T-helper 2 cell treated with Interferon-gamma antibody and Interleukin-4, amounts not matched to agents 5 μg/mL and 100 μg/mL, for 36 hours (primary cell): ENCODE results near the gene CCDC57.
"Not testable (repeated sequence)": the region's sequence is repeated elsewhere in the genome, so short reads cannot be mapped to it uniquely, and the experiment has no call there.

Source experiments
- DNase-seq: peaks from one replicate; pipeline ENCODE4 v3.0.0; 2021; ENCODE audit warnings: low spot score
- H3K27ac Mint-ChIP-seq: one replicate; pipeline ENCODE4 v1.8.0; 2021; ENCODE audit warnings: mild to moderate bottlenecking, mixed read lengths
- H3K27me3 Mint-ChIP-seq: one replicate; pipeline ENCODE4 v1.8.0; 2021; ENCODE audit warnings: low read depth, mixed read lengths
- H3K36me3 Mint-ChIP-seq: one replicate; pipeline ENCODE4 v1.8.0; 2021; ENCODE audit warnings: low read depth, mixed read lengths
- H3K4me1 Mint-ChIP-seq: one replicate; pipeline ENCODE4 v1.8.0; 2021; ENCODE audit warnings: low read depth, mixed read lengths
- H3K4me3 Mint-ChIP-seq: one replicate; pipeline ENCODE4 v1.8.0; 2022; ENCODE audit warnings: mild to moderate bottlenecking, moderate library complexity, mixed read lengths
- H3K9me3 Mint-ChIP-seq: one replicate; pipeline ENCODE4 v1.8.0; 2021; ENCODE audit warnings: mixed read lengths

Gene CCDC57

GRCh38 chr17:82212331-82213250, at the start of gene CCDC57:
CCDC57 (minus strand) TSS chr17:82212842; CDS start chr17:82201944, 10,898 bp downstream.
- Mint-ChIP-seq H3K4me3 (peak within 1 kb of the TSS; percentile 77), H3K27ac (peak within 1 kb of the TSS; percentile 77), H3K36me3 (peaks cover 2% of the 10 kb centered on the region), H3K4me1 (peaks cover 29% of the 10 kb centered on the region), H3K9me3 (no peaks in the 10 kb centered on the region), H3K27me3 (no peaks in the 10 kb centered on the region)
- DNase-seq = peak; percentile 82

- no peaks in the 10 kb centered on the region for H3K9me3 Mint-ChIP-seq
- no peak overlapping the region for H3K27ac Mint-ChIP-seq
- H3K4me1 Mint-ChIP-seq = peaks cover 6% of the 10 kb centered on the region
- H3K27me3 Mint-ChIP-seq = no peaks in the 10 kb centered on the region
- DNase-seq = no peak
- peaks cover 83% of the 10 kb centered on the region for H3K36me3 Mint-ChIP-seq
- H3K4me3 Mint-ChIP-seq = no peak overlapping the region
Measured at GRCh38 chr17:82262344-82262743, 49.7 kb upstream of the CCDC57 start.

GRCh38 chr17:82259972-82260961, 47.6 kb upstream of the CCDC57 start:
- H3K4me3 Mint-ChIP-seq, H3K9me3 Mint-ChIP-seq, H3K4me1 Mint-ChIP-seq, DNase-seq, H3K27ac Mint-ChIP-seq, H3K27me3 Mint-ChIP-seq: not testable (repeated sequence)
- peaks cover 84% of the 10 kb centered on the region for H3K36me3 Mint-ChIP-seq

- Mint-ChIP-seq H3K27ac (no peak overlapping the region), H3K4me3 (no peak overlapping the region), H3K27me3 (no peaks in the 10 kb centered on the region), H3K4me1 (peaks cover 3% of the 10 kb centered on the region), H3K36me3 (peaks cover 72% of the 10 kb centered on the region), H3K9me3 (no peaks in the 10 kb centered on the region)
- no peak for DNase-seq
Measured at GRCh38 chr17:82258555-82258954, 45.9 kb upstream of the CCDC57 start.

- no peak for DNase-seq
- Mint-ChIP-seq H3K36me3 (peaks cover 78% of the 10 kb centered on the region), H3K9me3 (no peaks in the 10 kb centered on the region), H3K27me3 (no peaks in the 10 kb centered on the region), H3K4me1 (peaks cover 3% of the 10 kb centered on the region), H3K4me3 (no peak overlapping the region), H3K27ac (peak overlapping the region; percentile 62)
Measured at GRCh38 chr17:82257473-82257872, 44.8 kb upstream of the CCDC57 start.

- no peak for DNase-seq
- peaks cover 79% of the 10 kb centered on the region for H3K36me3 Mint-ChIP-seq
- H3K9me3 Mint-ChIP-seq = no peaks in the 10 kb centered on the region
- H3K4me3 Mint-ChIP-seq = no peak overlapping the region
- peaks cover 3% of the 10 kb centered on the region for H3K4me1 Mint-ChIP-seq
- H3K27me3 Mint-ChIP-seq = no peaks in the 10 kb centered on the region
- H3K27ac Mint-ChIP-seq = no peak overlapping the region
Measured at GRCh38 chr17:82256242-82256885, 43.7 kb upstream of the CCDC57 start.

- Mint-ChIP-seq H3K4me3 (no peak overlapping the region), H3K9me3 (no peaks in the 10 kb centered on the region), H3K36me3 (peaks cover 76% of the 10 kb centered on the region), H3K4me1 (peaks cover 3% of the 10 kb centered on the region), H3K27ac (peak overlapping the region; percentile 41), H3K27me3 (no peaks in the 10 kb centered on the region)
- no peak for DNase-seq
Measured at GRCh38 chr17:82255402-82255972, 42.8 kb upstream of the CCDC57 start.

GRCh38 chr17:82254746-82255145, 42.1 kb upstream of the CCDC57 start:
- H3K4me1 Mint-ChIP-seq, H3K4me3 Mint-ChIP-seq, H3K27ac Mint-ChIP-seq, H3K9me3 Mint-ChIP-seq, H3K27me3 Mint-ChIP-seq, DNase-seq: not testable (repeated sequence)
- peaks cover 69% of the 10 kb centered on the region for H3K36me3 Mint-ChIP-seq

GRCh38 chr17:82254096-82254495, 41.5 kb upstream of the CCDC57 start:
- not testable (repeated sequence) for H3K27me3 Mint-ChIP-seq, DNase-seq, H3K4me3 Mint-ChIP-seq, H3K9me3 Mint-ChIP-seq, H3K27ac Mint-ChIP-seq, H3K4me1 Mint-ChIP-seq
- H3K36me3 Mint-ChIP-seq = peaks cover 65% of the 10 kb centered on the region

- H3K9me3 Mint-ChIP-seq = no peaks in the 10 kb centered on the region
- H3K36me3 Mint-ChIP-seq = peaks cover 63% of the 10 kb centered on the region
- H3K4me1 Mint-ChIP-seq = peaks cover 3% of the 10 kb centered on the region
- H3K27me3 Mint-ChIP-seq = no peaks in the 10 kb centered on the region
- H3K4me3 Mint-ChIP-seq = no peak overlapping the region
- no peak overlapping the region for H3K27ac Mint-ChIP-seq
- DNase-seq = no peak
Measured at GRCh38 chr17:82253179-82253544, 40.5 kb upstream of the CCDC57 start.

GRCh38 chr17:82252511-82253178, 40.0 kb upstream of the CCDC57 start:
- peaks cover 5% of the 10 kb centered on the region for H3K4me1 Mint-ChIP-seq
- peaks cover 65% of the 10 kb centered on the region for H3K36me3 Mint-ChIP-seq
- no peak overlapping the region for H3K27ac Mint-ChIP-seq
- no peak overlapping the region for H3K4me3 Mint-ChIP-seq
- no peaks in the 10 kb centered on the region for H3K27me3 Mint-ChIP-seq
- H3K9me3 Mint-ChIP-seq = no peaks in the 10 kb centered on the region
- DNase-seq = no peak

- Mint-ChIP-seq H3K27me3 (no peaks in the 10 kb centered on the region), H3K36me3 (peaks cover 61% of the 10 kb centered on the region), H3K9me3 (no peaks in the 10 kb centered on the region), H3K27ac (no peak overlapping the region), H3K4me1 (peaks cover 2% of the 10 kb centered on the region), H3K4me3 (no peak overlapping the region)
- no peak for DNase-seq
Measured at GRCh38 chr17:82250868-82251500, 38.3 kb upstream of the CCDC57 start.
